COLO668 (cell line): Measurements from ENCODE around the gene CACNA2D4.
"Not testable (repeated sequence)": the region's sequence is repeated elsewhere in the genome, so short reads cannot be mapped to it uniquely, and the experiment has no call there.

Experiments used
- DNase-seq: peaks from one replicate; lab custom pipeline; 2025; ENCODE audit not compliant: unreplicated experiment; lab: John Stamatoyannopoulos, UW

The CACNA2D4 gene

GRCh38 chr12:1918081-1918883, at the start of gene CACNA2D4:
Gene CACNA2D4, minus strand, starts transcription at chr12:1918652. Its CDS starts 179 bp downstream, at chr12:1918473.
- DNase-seq, result no peak

- DNase-seq, result no peak
Measured at GRCh38 chr12:1966561-1967226, 48.2 kb upstream of the CACNA2D4 start.

DNA sequence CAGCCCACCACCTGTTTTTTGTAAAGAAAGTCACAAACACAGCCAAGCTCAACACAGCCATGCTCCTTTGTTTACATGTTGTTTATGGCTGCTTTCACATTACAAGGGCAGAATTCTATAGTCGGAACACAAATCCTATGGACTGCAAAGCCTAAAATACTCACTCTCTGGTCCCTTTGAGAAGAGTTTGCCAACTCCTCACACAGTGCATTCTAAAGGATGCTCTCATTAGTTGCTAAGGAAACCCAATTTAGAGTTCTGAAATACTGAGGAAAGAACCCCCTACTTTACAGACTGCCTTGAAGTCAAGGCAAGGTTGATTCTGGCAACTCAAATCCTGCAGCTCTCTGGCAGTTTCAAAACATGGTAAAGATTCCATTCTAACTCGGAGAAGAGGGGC, 47.5 kb upstream of the CACNA2D4 start:
- no peak for DNase-seq

DNA sequence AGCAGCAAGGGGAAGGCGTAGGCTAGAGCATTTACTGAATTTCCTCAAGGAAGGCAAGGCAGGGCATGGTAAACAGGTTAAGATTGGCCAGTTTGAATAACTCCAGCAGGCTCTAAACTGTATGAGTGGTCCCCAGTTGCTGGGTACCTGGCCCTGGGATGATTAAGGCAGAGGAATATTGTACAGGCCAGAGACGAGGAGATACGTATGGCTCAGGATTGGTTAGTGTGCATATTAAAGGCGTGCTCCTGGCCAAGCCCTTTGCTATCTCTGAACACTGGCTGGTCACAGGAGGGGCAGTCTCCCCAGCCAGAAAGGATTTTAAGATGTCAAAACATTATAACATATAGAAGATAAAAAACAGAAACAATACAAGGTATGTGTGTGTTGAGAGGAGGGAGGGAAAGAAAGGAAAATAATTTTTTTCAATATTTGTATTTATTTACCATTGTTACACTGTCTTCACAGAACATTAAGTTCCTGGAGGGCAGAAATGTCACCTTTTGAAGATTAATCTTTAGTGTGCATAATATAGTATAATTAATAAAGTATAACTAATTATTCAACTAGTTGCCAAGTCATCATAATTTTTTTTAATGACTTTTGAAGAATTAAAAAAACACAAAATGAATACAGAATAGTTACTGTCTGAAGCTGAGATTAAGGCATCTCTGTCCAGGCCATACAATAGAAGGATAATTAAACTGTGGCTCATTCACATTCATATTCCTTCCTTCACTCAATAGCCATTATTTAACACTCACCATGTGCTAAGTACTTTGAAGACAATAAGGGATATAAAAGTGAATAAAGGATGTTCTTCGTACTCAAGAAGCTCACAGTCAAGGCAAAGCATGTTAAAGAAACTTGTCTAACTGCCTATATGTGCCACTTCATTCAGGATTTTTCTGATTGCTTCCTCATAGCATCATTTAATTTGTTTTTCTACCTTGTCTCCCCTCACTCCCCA, 43.9 kb upstream of the CACNA2D4 start:
- no peak for DNase-seq

- DNase-seq, result no peak
Measured at GRCh38 chr12:1956716-1957115, 38.3 kb upstream of the CACNA2D4 start.

DNA sequence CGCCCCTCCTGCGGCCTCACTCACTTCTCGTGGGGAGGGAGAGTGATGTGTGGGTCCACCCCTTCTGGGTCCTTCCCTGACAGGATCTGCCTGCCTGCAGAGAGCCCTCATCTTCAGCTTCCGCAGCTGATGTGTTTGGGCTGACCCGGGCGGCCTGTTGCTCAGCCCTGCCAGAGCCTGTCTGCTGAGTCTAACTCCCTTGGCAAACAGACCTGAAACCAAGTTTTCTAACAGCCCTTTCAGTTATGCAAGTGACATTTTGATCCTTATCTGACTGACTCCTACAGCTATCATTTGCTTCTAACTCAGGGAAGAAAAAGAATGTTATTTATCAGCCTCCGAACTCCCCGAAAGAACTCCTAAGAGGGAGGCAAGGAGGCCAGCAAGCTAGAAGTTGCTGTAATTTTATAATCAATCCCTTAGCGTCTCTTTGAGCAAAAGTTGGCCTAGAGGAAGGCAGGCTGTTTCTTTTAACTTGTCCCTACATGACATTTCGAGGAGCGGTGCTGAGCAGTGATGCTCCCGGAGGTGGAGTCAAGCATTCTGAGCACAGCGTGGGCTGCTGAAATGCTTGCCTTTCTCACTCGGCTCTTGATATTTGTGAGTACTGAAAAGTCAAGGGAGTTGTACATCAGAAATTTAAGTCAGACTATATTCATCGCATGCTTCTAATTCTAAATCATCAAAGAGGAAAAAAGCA, 31.5 kb upstream of the CACNA2D4 start:
- DNase-seq, result no peak

DNA sequence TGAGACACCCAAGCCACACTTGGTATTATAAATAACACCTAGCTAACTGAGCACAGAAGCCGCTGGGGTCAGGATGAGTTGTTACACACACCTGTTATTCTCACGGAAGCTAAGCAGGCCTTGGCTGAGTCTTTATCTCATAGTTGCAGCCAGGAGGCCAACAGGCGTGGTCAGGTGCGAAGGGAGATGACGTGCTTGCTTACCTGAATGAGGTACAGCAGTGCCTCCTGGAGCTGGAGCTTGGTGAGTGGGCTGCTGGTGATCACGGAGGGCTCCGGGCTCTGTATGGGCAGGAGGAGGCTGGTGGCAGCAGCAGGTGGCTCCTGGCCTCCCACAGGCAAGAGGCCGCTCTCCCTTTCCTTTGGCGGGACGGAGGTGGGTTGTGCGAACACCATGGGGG, 30.4 kb upstream of the CACNA2D4 start:
- DNase-seq, result no peak

DNA sequence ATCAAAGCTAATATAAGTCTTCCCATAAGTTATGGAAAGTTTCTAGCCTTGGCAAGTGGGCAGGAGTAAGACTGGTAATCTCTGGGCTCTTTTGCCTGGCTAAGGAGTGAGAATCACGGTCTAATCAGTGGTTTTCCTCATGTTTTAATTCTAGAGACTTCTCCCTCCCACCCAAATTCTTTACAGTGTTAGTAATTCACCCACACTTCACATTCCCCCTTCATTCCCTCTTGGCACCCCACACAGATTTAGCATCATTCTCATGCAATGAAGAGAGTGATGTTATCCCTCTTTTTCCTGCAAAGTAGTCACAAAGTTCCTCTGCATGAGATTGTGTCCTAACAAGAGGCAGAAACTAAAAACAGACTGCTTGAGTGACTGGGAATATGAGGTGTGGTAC, 28.6 kb upstream of the CACNA2D4 start:
- DNase-seq, result no peak

DNA sequence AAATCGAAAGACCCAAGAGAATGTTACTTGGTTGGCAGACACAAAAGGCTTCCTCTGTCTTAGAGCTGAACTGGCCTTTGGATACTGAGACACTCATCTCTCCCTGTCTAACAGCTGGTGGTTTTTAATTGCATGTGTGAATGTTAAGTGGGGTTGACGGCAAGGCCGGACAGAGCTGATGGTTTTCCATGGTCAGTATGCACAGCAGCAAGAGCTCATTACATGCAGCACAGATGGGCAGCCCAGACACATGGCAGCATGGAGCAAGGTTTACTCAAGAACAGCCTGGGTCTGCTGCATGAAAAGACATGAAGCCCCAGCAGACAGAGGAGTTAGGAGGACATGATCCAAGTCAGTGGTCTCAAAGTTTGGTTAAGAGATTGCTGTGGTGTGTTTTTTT, 27.8 kb upstream of the CACNA2D4 start:
- DNase-seq, result no peak

- DNase-seq, result not testable (repeated sequence)
Measured at GRCh38 chr12:1945502-1945901, 27.1 kb upstream of the CACNA2D4 start.

- peak; percentile 86 for DNase-seq
Measured at GRCh38 chr12:1939801-1940607, 21.6 kb upstream of the CACNA2D4 start.

- DNase-seq, result no peak
Measured at GRCh38 chr12:1939331-1939730, 20.9 kb upstream of the CACNA2D4 start.

DNA sequence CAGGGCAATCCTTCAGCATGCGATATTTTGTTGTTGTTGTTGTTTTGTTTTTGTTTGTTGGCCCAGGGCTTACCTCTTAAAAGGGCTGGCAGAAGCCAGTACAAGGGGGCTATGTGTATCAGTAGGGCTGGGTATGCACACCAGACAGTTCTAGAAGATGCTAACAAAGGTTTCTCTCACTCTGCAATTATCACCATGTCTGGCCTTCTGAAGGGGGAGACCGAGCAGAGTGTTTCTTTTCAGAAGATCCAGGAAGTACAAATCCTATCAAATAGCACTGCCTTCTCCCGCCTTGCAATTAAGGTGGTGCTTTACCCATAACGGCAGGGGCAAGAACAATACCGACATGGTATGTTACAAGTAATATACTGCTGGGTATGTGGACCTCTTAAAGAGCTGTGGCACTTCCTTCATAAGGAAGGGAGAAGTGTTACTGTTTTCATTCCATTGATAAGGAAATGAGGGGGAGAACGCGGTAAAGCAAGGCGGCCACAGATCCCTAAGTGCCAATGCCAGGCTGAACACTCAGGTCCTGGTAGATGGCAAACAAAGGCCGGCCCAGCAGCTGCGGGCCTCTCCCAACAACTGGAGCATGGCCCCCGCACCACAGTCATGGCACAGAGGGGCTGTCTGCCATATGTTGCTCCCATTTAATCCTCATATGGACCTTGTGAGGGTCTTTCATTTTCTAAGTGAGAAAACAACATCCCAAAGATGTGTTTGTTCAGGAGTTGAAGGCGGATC, 19.2 kb upstream of the CACNA2D4 start:
- DNase-seq, result no peak

DNA sequence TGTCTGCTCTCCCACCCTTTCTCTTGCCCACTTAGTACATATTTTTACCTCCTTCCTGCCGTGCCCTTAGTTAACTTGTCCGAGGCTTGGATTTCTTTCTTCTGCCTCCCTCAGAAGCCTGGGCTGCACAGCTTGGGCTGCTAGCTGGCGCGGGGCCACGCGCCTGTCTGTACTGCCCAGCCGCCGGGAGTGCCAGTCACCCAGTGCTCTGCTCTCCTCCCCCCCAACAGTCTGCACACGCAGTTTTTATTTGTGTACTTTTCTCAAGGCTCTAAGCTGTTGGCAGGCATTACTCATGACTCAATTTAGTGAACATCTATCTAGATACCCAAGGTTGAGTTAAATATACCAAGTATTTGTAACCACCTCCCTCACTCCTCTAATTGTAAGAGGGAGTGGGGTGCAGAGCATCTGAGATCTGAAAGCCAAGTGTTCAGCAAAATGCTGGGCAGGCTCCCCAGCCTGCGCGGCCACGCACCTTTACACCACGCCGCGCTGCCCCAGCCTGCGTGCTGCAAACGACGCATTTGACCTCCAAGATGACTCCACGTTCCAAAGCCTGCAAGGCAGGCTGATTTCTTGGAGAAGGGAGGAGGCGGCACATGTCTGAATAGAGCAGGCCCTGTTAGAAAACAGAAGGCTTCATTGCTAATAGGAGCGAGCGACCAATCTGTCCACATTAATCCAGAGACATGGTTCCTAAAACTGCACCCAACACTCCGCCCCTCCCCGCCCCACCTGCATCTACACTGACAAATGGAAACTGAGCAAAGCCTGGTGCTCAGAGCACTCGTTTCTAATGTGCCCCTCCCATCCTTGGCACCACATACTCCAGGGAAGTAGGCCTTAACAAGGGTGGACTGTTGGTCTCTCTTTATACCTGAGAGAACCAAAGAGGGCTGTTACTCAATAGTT, 18.2 kb upstream of the CACNA2D4 start:
- no peak for DNase-seq

DNA sequence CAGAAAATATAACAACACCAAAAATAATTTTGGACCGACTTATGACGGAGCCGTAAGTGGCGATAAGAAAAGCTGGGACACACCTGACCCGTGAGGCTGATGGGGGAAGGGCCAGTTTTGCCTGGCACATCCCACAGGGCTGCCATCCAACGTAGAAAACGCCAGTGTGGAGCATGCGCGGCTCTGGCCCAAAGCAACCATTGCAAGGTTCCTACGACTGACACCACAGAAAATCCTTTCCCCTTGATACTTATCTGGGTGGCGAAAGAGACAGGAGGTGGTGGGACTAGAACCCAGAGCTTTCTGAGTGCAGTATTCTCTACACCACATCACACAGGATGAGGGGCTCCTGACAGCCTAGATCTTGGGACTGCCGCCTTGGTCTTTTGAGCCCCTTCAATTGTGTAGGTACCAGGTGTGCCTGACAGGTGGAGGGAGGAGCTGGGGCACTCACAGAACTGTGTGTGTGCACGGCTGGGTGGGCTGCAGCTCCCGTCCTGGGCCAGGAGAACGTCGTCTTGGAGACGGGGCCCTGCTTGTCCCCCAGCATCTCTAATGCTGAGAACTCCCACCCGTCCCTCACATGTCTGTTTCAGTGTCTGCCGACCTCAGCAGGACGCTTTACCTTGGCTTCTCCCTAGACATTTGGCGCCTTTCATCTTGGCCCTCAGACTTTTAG, 17.4 kb upstream of the CACNA2D4 start:
- DNase-seq, result no peak

- DNase-seq, result no peak
Measured at GRCh38 chr12:1935242-1935641, 16.8 kb upstream of the CACNA2D4 start.

GRCh38 chr12:1934831-1935230, 16.4 kb upstream of the CACNA2D4 start:
- DNase-seq, result no peak

DNA sequence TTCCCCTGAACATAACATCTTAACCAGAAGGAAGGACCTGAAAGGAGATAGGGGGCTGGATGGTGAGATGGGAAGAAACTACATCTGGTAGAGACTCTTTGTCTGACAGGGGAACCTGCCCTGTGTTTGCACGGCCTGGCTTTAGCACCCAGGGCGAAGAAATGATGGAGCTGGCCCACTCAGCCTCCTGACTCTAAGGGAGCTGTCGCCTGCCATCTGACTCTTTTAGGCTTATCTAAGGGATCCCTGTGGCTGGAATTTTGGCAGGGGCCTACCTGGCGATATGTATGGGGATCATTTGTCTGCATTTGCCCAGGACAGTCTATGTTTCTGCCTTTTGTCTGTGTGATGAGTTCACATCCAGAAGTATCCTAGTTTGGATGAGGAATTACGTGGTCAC, 15.6 kb upstream of the CACNA2D4 start:
- no peak for DNase-seq
